Right atrium auricular region (tissue), 2 donors: ENCODE measurements around the gene ZNF584. TPM values are rescaled to one million over a fixed set of nuclear protein-coding genes. Genes with fewer than 3 reads are reported as not detected.
"Not testable (repeated sequence)": the region's sequence is repeated elsewhere in the genome, so short reads cannot be mapped to it uniquely, and the experiment has no call there.

Source experiments
- DNase-seq: peaks from one replicate; pipeline ENCODE4 v3.0.0-alpha.2; 2019; ENCODE audit warnings: low spot score
- H3K27ac ChIP-seq, 2 donors: fragments of 200-600 bp; sonication (generic); 1 replicate in 1 of 2; 2 replicates in 1 of 2; pipeline ENCODE4 v1.5.1; 2016 to 2019
- H3K27me3 ChIP-seq, 2 donors: fragments of 200-600 bp; sonication (generic); one replicate each; pipeline versions ENCODE4 v1.5.1 to v1.6.0; 2017 to 2019
- H3K36me3 ChIP-seq: fragments of 200-600 bp; sonication (generic); one replicate; pipeline ENCODE4 v1.5.1; 2016
- H3K4me1 ChIP-seq, 2 donors: fragments of 200-600 bp; sonication (generic); one replicate each; pipeline versions ENCODE4 v1.5.1 to v1.6.0; 2017 to 2019
- H3K4me3 ChIP-seq, 2 donors: fragments of 200-600 bp; sonication (generic); 1 replicate in 1 of 2; 2 replicates in 1 of 2; pipeline ENCODE4 v1.5.1; 2017 to 2019; ENCODE audit warnings: mild to moderate bottlenecking in 1 of 2, moderate library complexity in 1 of 2
- H3K9me3 ChIP-seq, 2 donors: fragments of 200-600 bp; sonication (generic); one replicate each; pipeline ENCODE4 v1.5.1; 2019
- CTCF ChIP-seq, 2 donors: fragments of 200-600 bp; sonication (generic); IDR thresholded peaks; one replicate each; pipeline ENCODE4 v1.5.1; 2019; ENCODE audit warnings: antibody characterized with exemption in 2 of 2
- total RNA-seq, 2 donors: library from RNA; depleted of rRNA; stranded (reverse); fragments of >200 nt; gene quantifications; one replicate each; pipeline ENCODE4 v1.1.0, GENCODE V29; 2016

The ZNF584 gene
- total RNA-seq, 2 donors from 2014 or later: 17.4 to 18.5 TPM

- no peak for TF ChIP-seq CTCF (IDR thresholded peaks at IDR 0.05)
- Histone ChIP-seq H3K9me3 (peaks cover 41 to 64% of the 10 kb centered on the region in 2 donors), H3K4me3 (no peak overlapping the region), H3K36me3 (peaks cover 31% of the 10 kb centered on the region), H3K27me3 (no peaks in the 10 kb centered on the region), H3K27ac (no peak overlapping the region), H3K4me1 (no peaks in the 10 kb centered on the region)
- DNase-seq: no peak
Observed at GRCh38 chr19:58429745-58430144, 21.3 kb downstream of the ZNF584 start.

- Histone ChIP-seq H3K4me1 (peaks cover 0 to 5% of the 10 kb centered on the region in 2 donors), H3K9me3 (peaks cover 47 to 92% of the 10 kb centered on the region in 2 donors), H3K4me3 (no peak overlapping the region), H3K27ac (no peak overlapping the region), H3K36me3 (peaks cover 57% of the 10 kb centered on the region), H3K27me3 (no peaks in the 10 kb centered on the region)
- no peak for DNase-seq
- TF ChIP-seq CTCF (IDR thresholded peaks at IDR 0.05): no peak
Observed at GRCh38 chr19:58434217-58434616, 25.8 kb downstream of the ZNF584 start.

GRCh38 chr19:58439576-58440554 is 31.4 kb downstream of the ZNF584 start, which contains the start of gene ZNF132:
TSS of gene ZNF132 (minus strand) at chr19:58440153. CDS start at chr19:58439821, 332 bp downstream.
- H3K27me3 ChIP-seq: no peaks in the 10 kb centered on the region
- peak; percentile 100 for DNase-seq
- peaks cover 25% of the 10 kb centered on the region for H3K36me3 ChIP-seq
- H3K27ac ChIP-seq: peak within 1 kb of the TSS; percentile 75 to 88
- H3K4me3 ChIP-seq: peak within 1 kb of the TSS; percentile 72 to 79
- TF ChIP-seq CTCF (IDR thresholded peaks at IDR 0.05): no peak
- peaks cover 5 to 39% of the 10 kb centered on the region in 2 donors for H3K9me3 ChIP-seq
- peaks cover 0 to 20% of the 10 kb centered on the region in 2 donors for H3K4me1 ChIP-seq

GRCh38 chr19:58440556-58440955 is 32.1 kb downstream of the ZNF584 start:
- H3K36me3 ChIP-seq: peaks cover 18% of the 10 kb centered on the region

GRCh38 chr19:58442986-58443385 is 34.5 kb downstream of the ZNF584 start:
- H3K36me3 ChIP-seq, H3K4me3 ChIP-seq, H3K27ac ChIP-seq, DNase-seq, H3K27me3 ChIP-seq, H3K9me3 ChIP-seq: not testable (repeated sequence)
- H3K4me1 ChIP-seq: peaks cover 0 to 20% of the 10 kb centered on the region in 2 donors

More at GRCh38 chr19:58440556-58440955, 32.1 kb downstream of the ZNF584 start:
- Histone ChIP-seq H3K27me3 (no peaks in the 10 kb centered on the region), H3K4me3 (peak overlapping the region; percentile 72 to 79), H3K4me1 (peaks cover 0 to 20% of the 10 kb centered on the region in 2 donors), H3K9me3 (peaks cover 0 to 32% of the 10 kb centered on the region in 2 donors), H3K27ac (peak overlapping the region; percentile 75 to 88)
- no peak for TF ChIP-seq CTCF (IDR thresholded peaks at IDR 0.05)
- no peak for DNase-seq

GRCh38 chr19:58448860-58449259 is 40.4 kb downstream of the ZNF584 start:
- not testable (repeated sequence) for H3K4me3 ChIP-seq, H3K27me3 ChIP-seq, DNase-seq, H3K27ac ChIP-seq, H3K36me3 ChIP-seq, H3K9me3 ChIP-seq
- peaks cover 0 to 11% of the 10 kb centered on the region in 2 donors for H3K4me1 ChIP-seq

GRCh38 chr19:58449980-58450379 is 41.5 kb downstream of the ZNF584 start:
- H3K27me3 ChIP-seq, DNase-seq, H3K9me3 ChIP-seq, H3K27ac ChIP-seq, H3K4me3 ChIP-seq, H3K36me3 ChIP-seq: not testable (repeated sequence)
- peaks cover 0 to 11% of the 10 kb centered on the region in 2 donors for H3K4me1 ChIP-seq
